Nephron progenitor cell (in vitro differentiated cells): Measurements from ENCODE around the gene TCP11L2.

Source experiments
- DNase-seq: peaks from one replicate; pipeline ENCODE4 v3.0.0; 2021
- H3K27ac Mint-ChIP-seq: 2 replicates; pipeline ENCODE4 v1.8.0; 2021; ENCODE audit warnings: mild to moderate bottlenecking, moderate library complexity, mixed read lengths
- H3K27me3 Mint-ChIP-seq: 2 replicates; pipeline ENCODE4 v1.8.0; 2021; ENCODE audit warnings: mild to moderate bottlenecking, low read depth, mixed read lengths; ENCODE audit not compliant: poor library complexity
- H3K36me3 Mint-ChIP-seq: 2 replicates; pipeline ENCODE4 v1.8.0; 2021; ENCODE audit warnings: low read depth, mixed read lengths
- H3K4me1 Mint-ChIP-seq: 2 replicates; pipeline ENCODE4 v1.8.0; 2021; ENCODE audit warnings: mixed read lengths
- H3K4me3 Mint-ChIP-seq: 2 replicates; pipeline ENCODE4 v1.8.0; 2021; ENCODE audit warnings: mild to moderate bottlenecking, moderate library complexity, mixed read lengths
- H3K9me3 Mint-ChIP-seq: 2 replicates; pipeline ENCODE4 v1.8.0; 2021; ENCODE audit warnings: mild to moderate bottlenecking, moderate library complexity, mixed read lengths
- CTCF ChIP-seq: fragments of 200-600 bp; sonication (generic); IDR thresholded peaks from 2 replicates; pipeline ENCODE4 v1.5.0; 2021; ENCODE audit warnings: antibody characterized with exemption

TCP11L2 gene

GRCh38 chr12:106329231-106329982, 26.9 kb downstream of the TCP11L2 start:
- H3K4me3 Mint-ChIP-seq = no peak overlapping the region

GRCh38 chr12:106331599-106331998, 29.1 kb downstream of the TCP11L2 start:
- no peak for TF ChIP-seq CTCF
- Mint-ChIP-seq H3K4me1 (peaks cover 28% of the 10 kb centered on the region), H3K9me3 (peaks cover 5% of the 10 kb centered on the region), H3K27ac (no peak overlapping the region), H3K27me3 (peaks cover 11% of the 10 kb centered on the region), H3K36me3 (peaks cover 25% of the 10 kb centered on the region), H3K4me3 (no peak overlapping the region)
- no peak for DNase-seq

More at GRCh38 chr12:106329231-106329982, 26.9 kb downstream of the TCP11L2 start:
- H3K4me1 Mint-ChIP-seq = peaks cover 28% of the 10 kb centered on the region
- no peak for DNase-seq
- no peak overlapping the region for H3K27ac Mint-ChIP-seq
- peaks cover 10% of the 10 kb centered on the region for H3K27me3 Mint-ChIP-seq
- peaks cover 5% of the 10 kb centered on the region for H3K9me3 Mint-ChIP-seq
- peaks cover 34% of the 10 kb centered on the region for H3K36me3 Mint-ChIP-seq
- TF ChIP-seq CTCF = no peak

GRCh38 chr12:106332536-106332935, 30.0 kb downstream of the TCP11L2 start:
- Mint-ChIP-seq H3K4me3 (no peak overlapping the region), H3K36me3 (peaks cover 25% of the 10 kb centered on the region), H3K27ac (no peak overlapping the region), H3K4me1 (peaks cover 28% of the 10 kb centered on the region), H3K9me3 (peaks cover 5% of the 10 kb centered on the region), H3K27me3 (peaks cover 11% of the 10 kb centered on the region)
- no peak for DNase-seq
- no peak for TF ChIP-seq CTCF

- Mint-ChIP-seq H3K27ac (no peak overlapping the region), H3K9me3 (peaks cover 5% of the 10 kb centered on the region), H3K4me3 (no peak overlapping the region), H3K27me3 (peaks cover 14% of the 10 kb centered on the region), H3K4me1 (peaks cover 28% of the 10 kb centered on the region), H3K36me3 (peaks cover 25% of the 10 kb centered on the region)
- no peak for TF ChIP-seq CTCF
- DNase-seq = no peak
Observed at GRCh38 chr12:106333010-106333409, 30.5 kb downstream of the TCP11L2 start.

- Mint-ChIP-seq H3K36me3 (peaks cover 25% of the 10 kb centered on the region), H3K9me3 (peaks cover 5% of the 10 kb centered on the region), H3K4me3 (no peak overlapping the region), H3K27ac (no peak overlapping the region), H3K27me3 (peaks cover 17% of the 10 kb centered on the region), H3K4me1 (peaks cover 23% of the 10 kb centered on the region)
- no peak for TF ChIP-seq CTCF
- DNase-seq = no peak
Observed at GRCh38 chr12:106333756-106334155, 31.2 kb downstream of the TCP11L2 start.
